Bronchial epithelial cell (primary cell): ENCODE results near the gene KNDC1. TPM values are rescaled to one million over a fixed set of nuclear protein-coding genes. Genes with fewer than 3 reads are reported as not detected.
"Not testable (repeated sequence)": the region's sequence is repeated elsewhere in the genome, so short reads cannot be mapped to it uniquely, and the experiment has no call there.

Source experiments
- DNase-seq: peaks from one replicate; pipeline ENCODE4 v3.0.0-alpha.2; 2010; ENCODE audit warnings: low read depth
- FAIRE-seq: peaks from 2 replicates; lab custom pipeline; 2011; peaks lifted over from hg19 to GRCh38; lab: Jason Lieb, UNC
- H3K27me3 ChIP-seq: 2 replicates; pipeline ENCODE4 v1.5.1; 2011; ENCODE audit warnings: low read length; ENCODE audit not compliant: control insufficient read depth, insufficient read depth
- H3K36me3 ChIP-seq: 2 replicates; pipeline ENCODE4 v1.5.1; 2011; ENCODE audit warnings: low read length; ENCODE audit not compliant: control insufficient read depth, insufficient read depth
- H3K4me3 ChIP-seq: 2 replicates; pipeline ENCODE4 v1.5.1; 2011; ENCODE audit warnings: mild to moderate bottlenecking, low read depth, low read length, control low read depth
- CTCF ChIP-seq: IDR thresholded peaks from 2 replicates; pipeline ENCODE4 v1.5.1; 2011; ENCODE audit warnings: mild to moderate bottlenecking, moderate library complexity, low read length, control low read depth, inconsistent platforms; ENCODE audit not compliant: insufficient read depth, severe bottlenecking
- total RNA-seq: library from RNA; depleted of rRNA; stranded (reverse); fragments of >200 nt; gene quantifications from 2 replicates; pipeline ENCODE4 v1.2.1, GENCODE V29; 2014

KNDC1 gene
- total RNA-seq, 1 donor from 2014 or later: under 0.01 TPM

GRCh38 chr10:133132473-133133291, 27.3 kb upstream of the KNDC1 start:
- Histone ChIP-seq H3K4me3 (no peak overlapping the region), H3K27me3 (no peaks in the 10 kb centered on the region), H3K36me3 (no peaks in the 10 kb centered on the region)
- FAIRE-seq: peak; percentile 50
- DNase-seq: no peak
- no peak for TF ChIP-seq CTCF

GRCh38 chr10:133133471-133134231, 26.4 kb upstream of the KNDC1 start:
- Histone ChIP-seq H3K36me3 (no peaks in the 10 kb centered on the region), H3K27me3 (no peaks in the 10 kb centered on the region), H3K4me3 (no peak overlapping the region)
- TF ChIP-seq CTCF: no peak
- no peak for FAIRE-seq
- DNase-seq: no peak

GRCh38 chr10:133134411-133135115, 25.5 kb upstream of the KNDC1 start:
- no peak for TF ChIP-seq CTCF
- DNase-seq (no peak), FAIRE-seq (no peak)

GRCh38 chr10:133135116-133135465, 24.9 kb upstream of the KNDC1 start:
- no peaks in the 10 kb centered on the region for H3K36me3 ChIP-seq
- TF ChIP-seq CTCF: no peak
- H3K27me3 ChIP-seq: no peaks in the 10 kb centered on the region
- FAIRE-seq (no peak), DNase-seq (no peak)
- no peak overlapping the region for H3K4me3 ChIP-seq

More at GRCh38 chr10:133134411-133135115, 25.5 kb upstream of the KNDC1 start:
- no peaks in the 10 kb centered on the region for H3K27me3 ChIP-seq
- H3K4me3 ChIP-seq: no peak overlapping the region
- no peaks in the 10 kb centered on the region for H3K36me3 ChIP-seq

- H3K27me3 ChIP-seq, FAIRE-seq, DNase-seq: not testable (repeated sequence)
Measured at GRCh38 chr10:133137486-133138145, 22.4 kb upstream of the KNDC1 start.

More at GRCh38 chr10:133137486-133138145, 22.4 kb upstream of the KNDC1 start:
- H3K4me3 ChIP-seq, H3K36me3 ChIP-seq: not testable (repeated sequence)
